Neural progenitor cell (in vitro differentiated cells): ENCODE measurements around the gene NTN4. TPM values are rescaled to one million over a fixed set of nuclear protein-coding genes. Genes with fewer than 3 reads are reported as not detected.

Experiments
- DNase-seq: peaks from one replicate; pipeline ENCODE4 v3.0.0-alpha.2; 2016; ENCODE audit warnings: low spot score
- H2AFZ ChIP-seq: fragments of 200-600 bp; sonication (generic); replicated peaks from 2 replicates; pipeline ENCODE4 v1.6.1; 2016; ENCODE audit warnings: antibody characterized with exemption
- H3F3A ChIP-seq: fragments of 200-600 bp; sonication (generic); 2 replicates; pipeline ENCODE4 v1.6.1; 2016; ENCODE audit warnings: antibody characterized with exemption, low read depth
- H3K27ac ChIP-seq: fragments of 200-600 bp; sonication (generic); 2 replicates; pipeline ENCODE4 v1.5.1; 2016; ENCODE audit warnings: mild to moderate bottlenecking
- H3K27me3 ChIP-seq: fragments of 200-600 bp; sonication (generic); 2 replicates; pipeline ENCODE4 v1.6.1; 2016; ENCODE audit warnings: mild to moderate bottlenecking, moderate library complexity
- H3K36me3 ChIP-seq: fragments of 200-600 bp; sonication (generic); 2 replicates; pipeline ENCODE4 v1.5.1; 2016
- H3K4me1 ChIP-seq: fragments of 200-600 bp; sonication (generic); 2 replicates; pipeline ENCODE4 v1.6.1; 2016; ENCODE audit warnings: mixed run types
- H3K4me2 ChIP-seq: fragments of 200-600 bp; sonication (generic); 2 replicates; pipeline ENCODE4 v1.6.1; 2016
- H3K4me3 ChIP-seq: fragments of 200-600 bp; sonication (generic); 2 replicates; pipeline ENCODE4 v1.5.1; 2016
- H3K79me2 ChIP-seq: fragments of 200-600 bp; sonication (generic); 2 replicates; pipeline ENCODE4 v1.6.1; 2016; ENCODE audit warnings: low read depth
- H3K9ac ChIP-seq: fragments of 200-600 bp; sonication (generic); 2 replicates; pipeline ENCODE4 v1.6.1; 2016
- H3K9me3 ChIP-seq: fragments of 200-600 bp; sonication (generic); 2 replicates; pipeline ENCODE4 v1.5.1; 2016; ENCODE audit warnings: low read depth
- H4K20me1 ChIP-seq: fragments of 200-600 bp; sonication (generic); 2 replicates; pipeline ENCODE4 v1.6.1; 2016; ENCODE audit warnings: low read depth
- H3K27ac Mint-ChIP-seq: 3 replicates; pipeline ENCODE4 v1.8.0; 2021; ENCODE audit warnings: mixed read lengths
- H3K27me3 Mint-ChIP-seq: 2 replicates; pipeline ENCODE4 v1.8.0; 2022; ENCODE audit warnings: low read depth, mild to moderate bottlenecking, inconsistent platforms, moderate library complexity, mixed read lengths; ENCODE audit not compliant: insufficient read depth
- H3K36me3 Mint-ChIP-seq: 3 replicates; pipeline ENCODE4 v1.8.0; 2021; ENCODE audit warnings: mixed read lengths
- H3K4me1 Mint-ChIP-seq: 3 replicates; pipeline ENCODE4 v1.8.0; 2021; ENCODE audit warnings: mixed read lengths
- H3K4me3 Mint-ChIP-seq: 3 replicates; pipeline ENCODE4 v1.8.0; 2021; ENCODE audit warnings: mild to moderate bottlenecking, moderate library complexity, mixed read lengths
- H3K9me3 Mint-ChIP-seq: 3 replicates; pipeline ENCODE4 v1.8.0; 2020; ENCODE audit warnings: mixed read lengths
- CTCF ChIP-seq: fragments of 200-600 bp; sonication (generic); IDR thresholded peaks from 2 replicates; pipeline ENCODE4 v1.5.1; 2017; ENCODE audit warnings: antibody characterized with exemption, mild to moderate bottlenecking
- EZH2 ChIP-seq: fragments of 200-600 bp; sonication (generic); IDR thresholded peaks from 2 replicates; pipeline ENCODE4 v1.6.1; 2017; ENCODE audit warnings: antibody characterized with exemption, mild to moderate bottlenecking, moderate library complexity
- EZH2phosphoT487 ChIP-seq: fragments of 200-600 bp; sonication (generic); IDR thresholded peaks from 2 replicates; pipeline ENCODE4 v1.6.1; 2017; ENCODE audit warnings: antibody characterized with exemption
- total RNA-seq: library from RNA; depleted of rRNA; stranded (reverse); fragments of >200 nt; gene quantifications from 2 replicates; pipeline ENCODE4 v1.2.3, GENCODE V29; 2015; ENCODE audit warnings: low replicate concordance

Gene NTN4
- total RNA-seq, 1 donor from 2014 or later = 2.3 TPM

- Histone ChIP-seq H3K9ac (no peak overlapping the region), H2AFZ (no peak overlapping the region), H4K20me1 (no peaks in the 10 kb centered on the region), H3F3A (no peaks in the 10 kb centered on the region), H3K9me3 (no peaks in the 10 kb centered on the region), H3K79me2 (no peaks in the 10 kb centered on the region), H3K4me3 (no peak overlapping the region), H3K4me2 (no peak overlapping the region), H3K36me3 (no peaks in the 10 kb centered on the region), H3K4me1 (no peaks in the 10 kb centered on the region), H3K27me3 (no peaks in the 10 kb centered on the region), H3K27ac (no peak overlapping the region)
- H3K36me3 Mint-ChIP-seq = peaks cover 4% of the 10 kb centered on the region
- DNase-seq = no peak
- H3K27me3 Mint-ChIP-seq = peaks cover 4% of the 10 kb centered on the region
- no peaks in the 10 kb centered on the region for H3K9me3 Mint-ChIP-seq
- TF ChIP-seq CTCF = no peak
- TF ChIP-seq EZH2 = no peak
- TF ChIP-seq EZH2phosphoT487 = no peak
- no peak overlapping the region for H3K27ac Mint-ChIP-seq
- peaks cover 22% of the 10 kb centered on the region for H3K4me1 Mint-ChIP-seq
- H3K4me3 Mint-ChIP-seq = no peak overlapping the region
Measured at GRCh38 chr12:95671265-95671664, 119.3 kb downstream of the NTN4 start.

GRCh38 chr12:95663525-95663924 lies 127.0 kb downstream of the NTN4 start:
- Histone ChIP-seq H4K20me1 (no peaks in the 10 kb centered on the region), H3F3A (no peaks in the 10 kb centered on the region), H3K4me3 (no peak overlapping the region), H3K4me1 (no peaks in the 10 kb centered on the region), H3K36me3 (no peaks in the 10 kb centered on the region), H3K79me2 (no peaks in the 10 kb centered on the region), H3K9ac (no peak overlapping the region), H3K27me3 (no peaks in the 10 kb centered on the region), H2AFZ (no peak overlapping the region), H3K4me2 (no peak overlapping the region), H3K27ac (no peak overlapping the region), H3K9me3 (no peaks in the 10 kb centered on the region)
- Mint-ChIP-seq H3K36me3 (no peaks in the 10 kb centered on the region), H3K4me1 (no peaks in the 10 kb centered on the region), H3K27me3 (peaks cover under 1% of the 10 kb centered on the region), H3K4me3 (no peak overlapping the region), H3K9me3 (no peaks in the 10 kb centered on the region), H3K27ac (no peak overlapping the region)
- TF ChIP-seq EZH2 (no peak), EZH2phosphoT487 (no peak), CTCF (no peak)
- DNase-seq = no peak

- TF ChIP-seq EZH2phosphoT487 = no peak
- no peak for TF ChIP-seq CTCF
- no peak for TF ChIP-seq EZH2
- H3K36me3 ChIP-seq = no peaks in the 10 kb centered on the region
Measured at GRCh38 chr12:95661360-95661759, 129.2 kb downstream of the NTN4 start.

More at GRCh38 chr12:95661360-95661759, 129.2 kb downstream of the NTN4 start:
- Histone ChIP-seq H3K27ac (no peak overlapping the region), H3K4me3 (no peak overlapping the region), H3K79me2 (no peaks in the 10 kb centered on the region), H3K9ac (no peak overlapping the region), H2AFZ (no peak overlapping the region), H3K4me2 (no peak overlapping the region), H3K9me3 (no peaks in the 10 kb centered on the region), H4K20me1 (no peaks in the 10 kb centered on the region), H3K27me3 (no peaks in the 10 kb centered on the region), H3F3A (no peaks in the 10 kb centered on the region), H3K4me1 (no peaks in the 10 kb centered on the region)
- Mint-ChIP-seq H3K27me3 (no peaks in the 10 kb centered on the region), H3K4me1 (no peaks in the 10 kb centered on the region), H3K36me3 (no peaks in the 10 kb centered on the region), H3K27ac (no peak overlapping the region), H3K9me3 (no peaks in the 10 kb centered on the region), H3K4me3 (no peak overlapping the region)
- no peak for DNase-seq
